ENCODE data around the gene CHST6.
A peak's percentile ranks its signal among the peaks of the same experiment; 100 is the strongest.
"Not testable (repeated sequence)": the region's sequence is repeated elsewhere in the genome, so short reads cannot be mapped to it uniquely, and the experiment has no call there.

Gene CHST6

DNA sequence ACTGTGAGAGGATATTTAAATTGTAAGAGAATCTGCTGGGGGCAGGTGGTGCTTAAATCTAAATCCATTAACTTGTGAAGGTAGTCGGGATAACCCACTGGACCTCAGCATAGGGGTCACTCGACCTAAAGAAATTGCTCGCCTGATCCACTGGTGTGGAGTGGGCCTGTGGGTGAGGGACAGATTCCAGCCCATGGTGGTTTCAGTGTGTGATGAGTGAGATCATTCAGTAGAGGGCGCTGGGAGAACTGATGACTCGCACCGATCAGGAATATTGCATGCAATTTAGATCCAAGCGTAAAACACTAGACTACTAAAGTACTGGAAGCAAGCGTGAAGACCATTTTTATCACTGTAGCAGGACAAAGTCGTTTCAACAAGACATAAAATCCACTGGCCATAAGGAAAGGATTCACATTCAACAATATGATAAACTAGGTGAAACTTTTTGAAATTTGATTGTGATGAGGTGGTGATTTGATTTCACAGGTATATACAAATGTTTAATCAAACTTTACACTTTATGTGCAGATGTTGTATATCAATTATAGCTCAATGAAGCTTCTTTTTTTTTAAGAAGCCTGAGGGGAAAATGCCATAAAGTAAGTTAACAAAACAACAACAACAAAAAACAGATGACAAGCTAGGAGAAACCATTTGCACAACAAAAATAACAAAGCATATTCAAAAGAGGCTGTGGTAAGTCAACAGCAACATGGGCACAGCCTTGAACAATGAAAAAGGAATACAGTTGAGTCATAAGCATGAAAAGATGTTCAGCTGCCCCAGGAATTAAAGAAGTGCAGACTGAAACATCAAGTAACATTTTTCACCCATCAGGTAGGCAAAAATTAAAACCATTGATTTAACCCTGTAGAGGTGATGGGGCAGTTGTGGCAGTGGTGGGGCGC is 23.3 kb downstream of the CHST6 start:
- ChIA-PET CTCF (interaction anchor here (0.5 to 6.7 kb wide), 40 partner anchors 6 to 1700 kb away, joined by 3 to 65 read pairs (median 4); partner anchors contain the start of genes ADAT1, CHST5, CHST6 and TMEM170A), POLR2A (no interaction called here)
- peak; percentile 9 for DNase-seq (ENCODE audit: low read depth, low spot score)
- TF ChIP-seq, protein P1, sequence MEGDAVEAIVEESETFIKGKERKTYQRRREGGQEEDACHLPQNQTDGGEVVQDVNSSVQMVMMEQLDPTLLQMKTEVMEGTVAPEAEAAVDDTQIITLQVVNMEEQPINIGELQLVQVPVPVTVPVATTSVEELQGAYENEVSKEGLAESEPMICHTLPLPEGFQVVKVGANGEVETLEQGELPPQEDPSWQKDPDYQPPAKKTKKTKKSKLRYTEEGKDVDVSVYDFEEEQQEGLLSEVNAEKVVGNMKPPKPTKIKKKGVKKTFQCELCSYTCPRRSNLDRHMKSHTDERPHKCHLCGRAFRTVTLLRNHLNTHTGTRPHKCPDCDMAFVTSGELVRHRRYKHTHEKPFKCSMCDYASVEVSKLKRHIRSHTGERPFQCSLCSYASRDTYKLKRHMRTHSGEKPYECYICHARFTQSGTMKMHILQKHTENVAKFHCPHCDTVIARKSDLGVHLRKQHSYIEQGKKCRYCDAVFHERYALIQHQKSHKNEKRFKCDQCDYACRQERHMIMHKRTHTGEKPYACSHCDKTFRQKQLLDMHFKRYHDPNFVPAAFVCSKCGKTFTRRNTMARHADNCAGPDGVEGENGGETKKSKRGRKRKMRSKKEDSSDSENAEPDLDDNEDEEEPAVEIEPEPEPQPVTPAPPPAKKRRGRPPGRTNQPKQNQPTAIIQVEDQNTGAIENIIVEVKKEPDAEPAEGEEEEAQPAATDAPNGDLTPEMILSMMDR (IDR thresholded peaks at IDR 0.05; ENCODE audit: insufficient read depth, low read length, missing control alignments) = peak; percentile 78
- no peak overlapping the region for H3K4me3 ChIP-seq (ENCODE audit: low read depth, low read length)

DNA sequence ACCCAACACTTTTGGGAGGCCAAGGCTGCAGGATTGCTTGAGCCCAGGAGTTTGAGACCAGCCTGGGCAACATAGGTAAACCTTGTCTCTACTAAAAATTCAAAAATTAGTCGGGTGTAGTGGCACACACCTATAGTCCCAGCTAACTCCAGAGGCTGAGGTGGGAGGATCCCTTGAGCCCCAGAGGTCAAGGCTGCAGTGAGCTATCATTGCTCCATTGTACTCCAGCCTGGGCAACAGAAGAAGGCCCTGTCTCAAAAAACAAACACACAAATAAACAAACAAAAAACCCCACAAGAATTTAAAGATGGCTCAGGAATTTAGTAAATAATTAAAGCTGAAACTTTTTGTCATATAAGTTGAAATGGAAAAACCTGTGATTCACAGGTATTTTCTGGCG is 28.5 kb downstream of the CHST6 start:
- TF ChIP-seq, protein P1 (IDR thresholded peaks at IDR 0.05; ENCODE audit: insufficient read depth, low read length, missing control alignments) = no peak
- ChIA-PET POLR2A (no interaction called here), CTCF (interaction anchor here (0.9 to 5.5 kb wide), 8 partner anchors 8 to 269 kb away, joined by 3 to 70 read pairs (median 18); partner anchors contain the start of genes ADAT1, KARS1, TERF2IP and TMEM231)

DNA sequence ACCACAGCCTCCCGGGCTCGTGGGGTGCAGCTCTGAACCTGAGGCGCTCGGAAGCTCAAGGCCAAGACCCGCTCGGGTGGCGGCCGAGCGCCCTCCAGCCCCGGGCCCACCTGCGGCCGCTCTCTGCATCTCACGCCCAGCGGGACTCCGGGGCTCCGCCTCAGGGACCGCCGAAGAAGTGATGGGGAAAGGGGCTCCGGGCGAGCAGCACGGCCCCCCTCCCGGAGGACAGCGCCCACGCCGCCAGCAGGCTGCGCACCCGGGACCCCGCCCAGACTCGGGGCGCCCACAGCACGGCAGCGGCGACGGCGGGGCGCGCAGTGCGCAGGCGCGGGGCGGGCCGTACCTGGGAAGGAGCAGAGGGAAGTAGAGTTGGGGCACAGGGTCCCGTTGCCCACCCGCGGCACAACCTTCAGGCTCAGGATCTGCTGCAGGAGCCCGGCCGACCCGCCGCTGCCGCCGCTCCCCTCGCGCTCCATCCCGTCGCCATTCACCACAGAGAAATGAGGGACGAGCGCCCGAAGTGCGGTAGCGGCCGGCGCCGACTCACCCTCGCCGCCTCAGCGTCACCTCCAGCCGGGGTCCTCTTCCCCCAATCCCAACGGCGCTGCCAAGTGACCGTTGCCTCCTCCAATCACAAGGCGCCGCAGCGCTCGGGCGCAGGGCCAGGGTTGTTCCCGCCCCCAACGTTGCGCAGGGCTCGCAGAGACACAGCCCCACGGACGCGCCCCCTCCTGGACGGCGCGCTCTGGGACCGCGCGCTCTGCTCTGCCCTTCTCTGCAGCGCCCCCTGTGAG is 30.9 kb downstream of the CHST6 start, which contains the start of gene TMEM170A:
Gene TMEM170A, minus strand, starts transcription at position 568 of the 797 bp plus-strand sequence. Its CDS starts 89 bp downstream, at position 479.
- TF ChIP-seq, protein P1 (IDR thresholded peaks at IDR 0.05; ENCODE audit: insufficient read depth, low read length, missing control alignments) = peak; percentile 99
- DNase-seq (ENCODE audit: low read depth, low spot score) = peak; percentile 85
- ChIA-PET POLR2A (interaction anchor here (0.6 to 1.5 kb wide), 2 partner anchors 53 to 265 kb away, joined by 3 read pairs; no protein-coding TSS in a partner anchor), CTCF (interaction anchor here (0.7 to 5.5 kb wide), 57 partner anchors 10 to 354 kb away, joined by 3 to 70 read pairs (median 6); partner anchors contain the start of genes ADAT1, CFDP1, GABARAPL2 and KARS1)
- peak within 1 kb of the TSS; percentile 85 for H3K4me3 ChIP-seq (ENCODE audit: low read depth, low read length)

More for the DNA sequence above, 28.5 kb downstream of the CHST6 start:
- DNase-seq (ENCODE audit: low read depth, low spot score) = no peak
- no peak overlapping the region for H3K4me3 ChIP-seq (ENCODE audit: low read depth, low read length)

DNA sequence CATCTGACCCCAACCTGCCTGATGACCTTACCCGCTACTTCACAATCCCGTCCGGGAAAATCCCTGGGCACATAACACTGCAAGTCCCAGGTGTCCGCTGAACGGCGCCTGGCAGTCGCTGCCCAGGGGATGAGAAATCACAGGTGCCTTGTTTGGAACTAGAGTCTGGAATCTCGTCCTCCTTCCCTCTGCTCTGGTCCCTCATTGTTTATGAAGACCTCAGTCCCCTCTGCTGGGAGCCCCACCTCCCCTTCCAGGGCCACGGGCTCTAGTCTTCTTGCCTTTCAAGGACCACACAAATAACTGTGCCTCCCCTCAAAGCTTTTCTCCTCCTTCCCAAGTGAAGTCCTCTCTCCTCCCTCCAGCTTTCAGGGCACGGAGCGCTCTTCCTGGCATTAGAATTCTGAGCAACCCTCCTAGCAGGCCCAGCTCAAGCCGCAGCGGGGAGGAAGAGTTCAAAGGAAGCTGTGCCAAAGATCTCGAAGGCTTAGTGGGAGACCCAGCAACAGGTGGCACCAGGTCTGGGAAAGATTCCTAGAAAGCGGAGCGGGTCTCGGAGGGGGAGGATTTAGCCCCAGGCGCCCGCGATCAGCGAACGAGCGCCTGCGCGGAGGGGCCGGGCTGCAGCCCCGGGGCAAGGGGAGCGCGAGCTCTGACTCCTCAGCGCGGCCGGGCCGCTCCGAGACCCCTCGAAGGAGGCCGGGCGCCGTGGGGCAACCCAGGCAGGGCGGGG is 31.7 kb downstream of the CHST6 start:
- ChIA-PET POLR2A (interaction anchor here (0.6 to 1.5 kb wide), 3 partner anchors 54 to 310 kb away, joined by 3 read pairs; no protein-coding TSS in a partner anchor), CTCF (interaction anchor here (0.8 to 5.5 kb wide), 6 partner anchors 12 to 300 kb away, joined by 3 to 65 read pairs (median 4); partner anchors contain the start of gene GABARAPL2)
- DNase-seq (ENCODE audit: low read depth, low spot score) = not testable (repeated sequence)
- peak overlapping the region; percentile 85 for H3K4me3 ChIP-seq (ENCODE audit: low read depth, low read length)

DNA sequence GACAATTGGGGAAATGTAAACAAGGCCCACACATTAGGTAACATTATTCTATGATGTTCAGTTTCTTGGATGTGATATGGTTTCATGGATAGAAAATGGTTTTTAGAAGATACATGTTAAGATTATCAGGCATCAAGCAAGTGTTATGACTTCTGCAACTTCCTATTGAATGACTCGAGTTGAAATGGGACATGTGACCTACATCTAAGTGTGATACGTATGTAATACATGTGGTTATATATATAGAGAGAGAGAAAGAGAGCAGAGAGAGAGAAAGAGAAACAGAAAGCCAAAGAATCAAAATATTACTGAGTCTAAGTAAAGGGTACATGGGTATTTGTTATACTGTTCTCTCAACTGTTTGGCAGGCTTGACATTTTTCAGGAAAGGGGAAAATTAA is 32.4 kb downstream of the CHST6 start:
- POLR2A ChIA-PET = interaction anchor here (1.5 kb wide), 1 partner anchor 264 kb away, joined by 3 read pairs; no protein-coding TSS in a partner anchor
- H3K4me3 ChIP-seq (ENCODE audit: low read depth, low read length) = no peak overlapping the region

More for the DNA sequence above, 32.4 kb downstream of the CHST6 start:
- no peak for DNase-seq (ENCODE audit: low read depth, low spot score)
- TF ChIP-seq, protein P1 (IDR thresholded peaks at IDR 0.05; ENCODE audit: insufficient read depth, low read length, missing control alignments) = no peak
- CTCF ChIA-PET = interaction anchor here (0.9 to 1.0 kb wide), 2 partner anchors 21 to 55 kb away, joined by 4 to 5 read pairs; no protein-coding TSS in a partner anchor
